SU-DHL-6 (cell line): Measurements from ENCODE around the gene TRH.

ENCODE experiments used
- EZH2phosphoT487 ChIP-seq: fragments of 200-600 bp; sonication (generic), shearing (Covaris generic); conservative IDR thresholded peaks from 2 replicates; pipeline ENCODE4 v1.6.1; 2018; ENCODE audit warnings: mild to moderate bottlenecking, antibody characterized with exemption, low read length, moderate library complexity, mixed read lengths
- TF ChIP-seq, protein P1 (sequence below): fragments of 200-600 bp; sonication (generic); IDR thresholded peaks from one replicate; pipeline ENCODE4 v1.5.1; 2017; ENCODE audit warnings: antibody characterized with exemption, mild to moderate bottlenecking, low read length, moderate library complexity; ENCODE audit not compliant: insufficient read depth, poor library complexity, severe bottlenecking

DNA sequence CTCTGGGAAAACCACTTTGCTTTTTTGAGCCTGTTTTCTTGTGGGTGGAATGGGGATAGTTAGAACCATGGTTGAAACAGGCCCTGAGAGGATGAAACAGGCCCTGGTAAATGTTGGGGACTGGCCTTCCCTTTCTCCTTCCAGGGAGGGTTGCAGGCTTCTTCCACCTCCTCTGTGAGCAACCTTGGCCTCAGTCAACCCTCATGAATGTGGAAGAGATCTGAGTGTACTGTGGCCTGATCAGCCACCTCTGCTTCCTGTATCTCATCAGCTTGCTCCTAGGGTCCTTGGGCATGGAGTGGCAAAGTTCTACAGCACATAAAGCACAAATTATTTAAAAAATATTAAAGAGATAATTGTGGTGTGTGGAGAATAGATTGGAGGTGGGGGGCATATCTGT lies 17.6 kb upstream of the TRH start:
- TF ChIP-seq, protein P1, sequence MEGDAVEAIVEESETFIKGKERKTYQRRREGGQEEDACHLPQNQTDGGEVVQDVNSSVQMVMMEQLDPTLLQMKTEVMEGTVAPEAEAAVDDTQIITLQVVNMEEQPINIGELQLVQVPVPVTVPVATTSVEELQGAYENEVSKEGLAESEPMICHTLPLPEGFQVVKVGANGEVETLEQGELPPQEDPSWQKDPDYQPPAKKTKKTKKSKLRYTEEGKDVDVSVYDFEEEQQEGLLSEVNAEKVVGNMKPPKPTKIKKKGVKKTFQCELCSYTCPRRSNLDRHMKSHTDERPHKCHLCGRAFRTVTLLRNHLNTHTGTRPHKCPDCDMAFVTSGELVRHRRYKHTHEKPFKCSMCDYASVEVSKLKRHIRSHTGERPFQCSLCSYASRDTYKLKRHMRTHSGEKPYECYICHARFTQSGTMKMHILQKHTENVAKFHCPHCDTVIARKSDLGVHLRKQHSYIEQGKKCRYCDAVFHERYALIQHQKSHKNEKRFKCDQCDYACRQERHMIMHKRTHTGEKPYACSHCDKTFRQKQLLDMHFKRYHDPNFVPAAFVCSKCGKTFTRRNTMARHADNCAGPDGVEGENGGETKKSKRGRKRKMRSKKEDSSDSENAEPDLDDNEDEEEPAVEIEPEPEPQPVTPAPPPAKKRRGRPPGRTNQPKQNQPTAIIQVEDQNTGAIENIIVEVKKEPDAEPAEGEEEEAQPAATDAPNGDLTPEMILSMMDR: no peak
- no peak for TF ChIP-seq EZH2phosphoT487
